Stimulated activated CD4-positive, alpha-beta T cell treated with anti-CD3 and anti-CD28 coated beads, Interleukin-1b, Interleukin-23, amount 100 ng/mL, for 1 hour (primary cell): ENCODE data around the gene RNF113B.

Experiments used
- DNase-seq, 2 donors: peaks; one replicate each; pipeline ENCODE4 v3.0.0-alpha.2; 2020; ENCODE audit warnings: low read depth in 2 of 2

Gene RNF113B

DNA sequence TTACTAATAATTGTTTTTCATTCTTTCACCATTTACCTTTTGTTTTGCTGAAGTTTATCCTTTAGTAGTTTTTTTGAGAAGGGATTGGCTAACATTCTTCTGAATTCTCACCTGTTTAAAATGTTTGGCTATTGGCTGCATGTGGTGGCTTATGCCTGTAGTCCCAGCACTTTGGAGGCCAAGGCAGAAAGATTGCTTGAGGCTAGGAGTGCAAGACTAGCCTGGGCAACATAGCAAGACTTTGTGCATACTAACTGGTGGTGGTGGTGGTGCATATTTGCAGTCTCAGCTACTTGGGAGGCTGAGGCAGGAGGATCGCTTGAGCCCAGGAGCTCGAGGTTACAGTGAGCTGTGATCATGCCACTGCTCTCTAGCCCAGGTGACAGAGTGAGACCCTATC lies 27.5 kb upstream of the RNF113B start:
- no peak for DNase-seq

DNA sequence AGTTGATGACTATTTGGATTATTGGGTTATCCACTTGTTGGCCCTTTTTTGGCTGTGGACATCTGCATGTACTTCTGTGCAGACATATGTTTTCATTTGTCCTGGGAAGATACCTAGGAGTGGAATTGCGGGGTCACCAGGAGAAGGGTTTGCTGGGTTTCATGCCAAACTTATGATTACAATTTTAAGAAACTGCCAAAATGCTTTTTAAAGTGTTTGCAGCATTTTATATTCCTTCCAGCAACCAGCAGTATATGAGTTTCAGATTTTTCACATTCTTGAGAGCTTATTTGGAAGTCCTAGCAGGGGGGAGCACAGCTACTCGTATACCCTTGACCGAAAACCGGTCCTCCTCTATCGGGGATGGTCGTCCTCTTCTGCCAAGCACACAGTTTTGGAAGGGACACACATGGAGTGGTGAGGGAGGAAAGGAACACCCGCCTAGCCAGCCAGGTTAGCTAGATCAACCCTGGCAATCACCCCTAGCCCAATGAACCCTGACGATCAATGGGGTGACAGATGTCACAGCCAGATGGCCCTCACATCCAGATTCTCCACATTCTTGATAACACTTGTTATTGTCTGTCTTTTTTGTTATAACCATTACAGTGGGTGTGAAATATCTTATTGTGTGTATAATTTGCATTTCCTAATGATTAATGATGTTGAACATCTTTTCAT lies 26.7 kb upstream of the RNF113B start:
- DNase-seq, result no peak

DNA sequence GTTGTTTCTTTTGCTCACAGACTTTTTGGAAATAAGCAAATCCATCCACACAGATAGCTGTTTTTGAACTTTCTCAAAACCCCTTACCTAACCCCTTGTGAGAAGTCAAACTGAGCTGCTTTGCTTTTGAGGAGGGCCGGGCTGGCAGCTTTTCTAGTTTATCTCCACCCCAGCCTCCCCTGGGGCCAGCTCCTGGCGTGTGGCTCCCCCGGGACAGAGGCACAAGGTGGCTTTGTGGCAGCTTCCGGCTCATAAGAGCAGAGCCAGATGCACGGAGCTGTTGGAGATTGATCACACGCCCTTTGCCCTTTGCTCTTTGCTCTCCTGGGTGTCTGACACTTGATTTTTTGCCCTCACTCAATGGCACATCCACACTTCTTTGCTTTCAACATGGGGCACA lies 24.9 kb upstream of the RNF113B start:
- no peak for DNase-seq

GRCh38 chr13:98201189-98201588 lies 24.1 kb upstream of the RNF113B start:
- no peak for DNase-seq

- no peak for DNase-seq
Measured at GRCh38 chr13:98200211-98200878, 23.3 kb upstream of the RNF113B start.

- DNase-seq, result no peak
Measured at GRCh38 chr13:98199480-98199879, 22.4 kb upstream of the RNF113B start.

- DNase-seq, result no peak
Measured at GRCh38 chr13:98198683-98199082, 21.6 kb upstream of the RNF113B start.

GRCh38 chr13:98195054-98195791 lies 18.2 kb upstream of the RNF113B start:
- no peak for DNase-seq

DNA sequence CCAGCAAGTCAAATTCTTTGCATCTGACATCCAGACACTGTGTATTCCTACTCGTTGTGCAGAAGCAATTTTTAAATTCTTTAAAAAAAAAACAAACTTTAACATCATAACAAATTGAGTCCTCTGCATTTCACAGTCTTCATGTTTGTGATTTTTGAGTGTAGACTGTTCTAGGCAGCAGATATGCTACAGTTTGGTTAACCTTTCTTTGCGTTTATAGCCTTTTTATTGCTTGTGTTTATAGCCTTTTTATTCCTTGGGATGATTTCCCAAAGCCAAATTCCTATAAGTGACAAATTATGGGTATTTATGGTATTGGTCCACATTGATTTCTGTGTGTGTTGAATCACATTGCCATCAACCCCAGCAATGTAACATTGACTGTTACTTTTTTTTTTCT lies 14.9 kb upstream of the RNF113B start:
- no peak for DNase-seq

DNA sequence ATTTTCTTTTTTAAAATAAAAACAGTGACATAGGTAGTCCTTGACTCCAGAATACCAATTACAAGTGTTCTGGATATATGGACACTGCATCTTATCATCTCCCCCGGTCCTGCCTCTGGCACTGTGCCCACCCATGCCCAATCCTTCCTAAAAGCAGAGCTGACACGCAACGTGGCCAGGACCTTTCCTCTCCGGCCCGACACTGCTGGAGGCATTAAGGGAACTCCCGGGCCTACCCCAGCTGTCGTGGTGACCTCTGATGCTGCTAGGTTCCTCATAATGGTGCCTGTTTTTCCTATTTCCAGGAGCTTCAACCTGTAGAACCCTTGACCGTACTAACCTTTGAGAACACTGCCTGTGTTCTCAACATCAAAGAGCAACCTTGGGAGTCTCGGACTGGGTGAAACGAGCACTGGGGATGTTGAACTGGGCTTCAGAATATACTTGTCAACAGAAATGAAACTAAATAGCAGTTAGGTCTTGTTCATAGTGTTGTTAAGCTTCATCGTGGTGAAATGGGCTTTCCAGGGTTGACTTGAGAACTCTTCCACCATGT lies 13.9 kb upstream of the RNF113B start:
- no peak for DNase-seq

DNA sequence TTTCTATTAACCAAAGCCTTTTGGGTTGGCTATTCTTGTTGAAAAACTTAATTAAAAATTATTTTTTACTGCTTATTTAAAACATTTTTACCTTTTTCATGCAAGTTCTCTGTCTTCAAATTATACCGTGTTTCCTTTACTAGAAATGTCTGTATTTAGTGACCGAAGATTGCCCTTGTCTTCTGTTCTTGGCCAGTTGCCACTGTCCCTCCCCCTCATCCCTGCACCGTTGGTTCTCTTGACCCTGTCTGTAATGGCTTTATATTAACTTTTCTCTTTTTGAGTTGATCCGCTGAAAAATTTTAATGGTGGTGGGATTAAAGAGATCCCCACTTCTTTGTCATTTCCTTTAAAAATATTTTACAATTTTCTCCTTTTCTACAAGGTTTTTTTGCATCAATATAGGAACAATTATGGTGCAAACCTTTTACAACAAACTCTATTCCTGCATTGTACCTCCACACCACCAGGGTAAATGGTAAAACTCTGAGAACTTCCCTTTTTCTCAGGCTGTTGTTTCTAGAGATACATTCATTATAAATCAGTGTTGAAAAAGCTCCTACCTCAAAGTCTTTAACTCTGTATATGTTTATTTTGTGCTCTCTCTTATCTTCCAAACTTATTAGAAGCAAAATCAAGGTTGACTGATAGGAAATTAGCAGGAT lies 12.9 kb upstream of the RNF113B start:
- no peak for DNase-seq

GRCh38 chr13:98188544-98189166 lies 11.6 kb upstream of the RNF113B start:
- no peak for DNase-seq

DNA sequence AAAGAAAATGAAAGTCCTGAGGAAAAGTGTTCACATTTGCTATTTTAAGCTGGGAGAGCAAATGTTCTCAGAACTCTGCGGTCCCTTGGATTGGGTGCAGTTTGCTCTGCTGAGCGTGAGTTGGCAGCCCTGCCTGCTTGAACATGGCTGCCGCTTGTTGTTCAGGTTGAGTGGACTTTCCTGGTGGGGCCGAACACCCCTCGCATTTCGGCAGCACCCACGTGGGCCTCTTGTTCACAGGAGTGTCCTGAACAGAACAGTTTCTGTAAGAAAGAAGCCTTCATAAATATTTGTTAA lies 10.8 kb upstream of the RNF113B start:
- no peak for DNase-seq

GRCh38 chr13:98187155-98187964 lies 10.3 kb upstream of the RNF113B start:
- DNase-seq, result no peak

GRCh38 chr13:98184792-98185191 lies 7.7 kb upstream of the RNF113B start:
- DNase-seq, result no peak

DNA sequence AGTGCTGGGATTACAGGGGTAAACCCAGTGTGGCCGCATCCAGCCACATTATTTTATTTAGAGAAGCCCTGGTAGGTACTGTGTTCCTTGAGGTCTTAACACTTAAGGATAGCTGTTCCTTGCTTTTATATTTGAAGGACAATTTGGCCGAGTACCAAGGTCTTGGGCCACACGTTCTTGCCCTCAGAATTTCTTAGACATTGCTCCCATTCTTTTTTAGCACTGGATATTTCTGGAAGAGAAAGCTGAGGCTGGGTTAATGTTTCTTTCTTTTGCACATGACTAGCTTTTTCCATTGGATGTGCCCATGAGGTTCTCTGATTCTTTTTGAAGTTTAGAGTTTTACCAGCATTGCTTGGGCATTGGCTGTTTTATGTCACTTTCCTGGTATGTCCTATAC lies 5.5 kb upstream of the RNF113B start:
- DNase-seq, result no peak

GRCh38 chr13:98182153-98182552 lies 5.1 kb upstream of the RNF113B start:
- DNase-seq, result no peak

DNA sequence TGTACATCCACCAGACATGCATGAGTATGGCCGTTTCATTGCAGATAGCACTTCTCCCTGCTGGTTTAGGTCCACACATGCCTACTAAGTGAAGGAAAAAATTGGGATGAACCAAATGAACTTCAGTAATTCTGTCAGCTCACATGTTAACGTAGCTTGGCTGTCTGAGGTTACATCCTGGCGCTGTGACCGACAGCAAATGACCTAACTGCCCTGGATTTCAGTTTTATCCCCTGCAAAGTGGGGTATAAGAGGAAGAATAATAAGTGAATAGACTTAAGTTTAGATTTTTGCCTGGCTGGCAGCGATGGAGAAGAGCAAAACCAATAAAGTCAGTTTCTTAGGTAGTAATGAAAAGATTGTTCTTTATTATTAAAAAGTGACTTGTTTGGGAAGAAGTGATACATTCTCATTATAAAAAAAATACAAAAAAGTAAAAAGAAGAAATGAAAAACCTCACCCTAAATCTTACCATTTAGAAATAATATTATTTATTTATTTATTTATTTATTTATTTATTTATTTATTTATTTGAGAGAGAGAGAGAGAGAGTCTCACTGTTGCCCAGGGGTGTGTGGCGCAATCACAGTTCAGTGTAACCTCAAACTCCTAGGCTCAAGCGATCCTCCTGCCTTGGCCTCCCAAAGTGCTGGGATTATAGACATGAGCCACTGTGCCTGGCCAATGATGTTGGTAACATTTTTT lies 4.2 kb upstream of the RNF113B start:
- no peak for DNase-seq

- DNase-seq, result no peak
Measured at GRCh38 chr13:98180092-98180491, 3.0 kb upstream of the RNF113B start.

DNA sequence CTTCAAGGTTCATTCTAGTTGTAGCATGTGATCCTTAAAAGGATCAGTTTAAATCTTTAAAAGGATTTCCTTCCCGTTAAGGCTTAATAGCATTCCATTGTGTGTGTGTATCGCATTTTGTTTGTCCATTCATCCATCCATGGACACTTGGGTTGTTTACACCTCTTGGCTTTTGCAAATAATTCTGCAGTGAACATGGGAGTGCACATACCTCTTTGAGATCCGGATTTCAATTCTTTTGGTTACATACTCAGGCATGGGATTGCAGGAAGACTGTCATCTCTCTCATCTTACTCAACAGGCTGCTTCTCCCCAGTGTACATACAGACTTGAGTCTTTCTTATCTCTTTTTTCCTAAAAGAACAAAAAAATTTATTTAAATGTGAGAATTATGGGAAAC lies 1.2 kb downstream of the RNF113B start:
- no peak for DNase-seq
